Kidney (tissue), 14 donors: ENCODE measurements around the gene NLRC5. TPM values are rescaled to one million over a fixed set of nuclear protein-coding genes. Genes with fewer than 3 reads are reported as not detected.

Experiments
- DNase-seq, 5 donors: peaks; one replicate each; pipeline ENCODE4 v3.0.0-alpha.2; 2013 to 2020
- FAIRE-seq: peaks from 2 replicates; lab custom pipeline; 2012; peaks lifted over from hg19 to GRCh38; lab: Jason Lieb, UNC
- H3K27ac ChIP-seq, 2 donors: one replicate each; pipeline ENCODE4 v1.7.0; 2013; ENCODE audit warnings: low read depth in 2 of 2, low read length in 2 of 2, inconsistent platforms in 1 of 2
- H3K27me3 ChIP-seq: one replicate; pipeline ENCODE4 v1.7.1; 2013; ENCODE audit warnings: low read length, inconsistent platforms; ENCODE audit not compliant: control insufficient read depth, insufficient read depth
- H3K36me3 ChIP-seq, 3 donors: one replicate each; pipeline versions ENCODE4 v1.7.0 to v1.7.1; 2013; ENCODE audit warnings: low read length in 3 of 3, control low read depth in 1 of 3, inconsistent platforms in 1 of 3; ENCODE audit not compliant: insufficient read depth in 3 of 3, control insufficient read depth in 2 of 3
- H3K4me1 ChIP-seq, 3 donors: one replicate each; pipeline versions ENCODE4 v1.7.0 to v1.7.1; 2013; ENCODE audit warnings: low read length in 3 of 3, inconsistent platforms in 1 of 3, low read depth in 1 of 3; ENCODE audit not compliant: control insufficient read depth in 2 of 3, insufficient read depth in 2 of 3
- H3K4me3 ChIP-seq, 3 donors: one replicate each; pipeline versions ENCODE4 v1.7.0 to v1.8.1; 2013; ENCODE audit warnings: low read length in 3 of 3, control low read depth in 1 of 3, inconsistent platforms in 1 of 3
- H3K9ac ChIP-seq, 3 donors: one replicate each; pipeline versions ENCODE4 v1.7.0 to v1.7.1; 2013; ENCODE audit warnings: low read length in 3 of 3, control low read depth in 1 of 3, inconsistent platforms in 1 of 3
- H3K9me3 ChIP-seq, 3 donors: one replicate each; pipeline versions ENCODE4 v1.7.0 to v1.7.1; 2013; ENCODE audit warnings: low read length in 3 of 3, control low read depth in 1 of 3, inconsistent platforms in 1 of 3; ENCODE audit not compliant: control insufficient read depth in 2 of 3, insufficient read depth in 1 of 3
- intact Hi-C: fragments of 100-400 bp; cut with DNase I; formaldehyde crosslinking; loops from one replicate; pipeline ENCODE4 v1.11.1; 2022
- polyA plus RNA-seq: library from polyadenylated mRNA; stranded (reverse); fragments of 350-450 nt; fragmentation: Illumina TruSeq; extraction: RNeasy Lipid Tissue Mini Kit (QIAGEN cat#74804); gene quantifications from one replicate; pipeline ENCODE4 v1.2.3, GENCODE V29; 2014; ENCODE audit warnings: low read depth, low replicate concordance; ENCODE audit not compliant: insufficient read depth
- total RNA-seq: library from RNA; stranded (reverse); fragmentation: NEBNext Ultra II Directional; extraction: Animal tissue kit (Norgen Biotek cat#: 25700); gene quantifications from one replicate; pipeline ENCODE4 v1.2.1, GENCODE V29; 2021
- TF ChIP-seq, protein P1 (sequence below): IDR thresholded peaks from 3 replicates; pipeline ENCODE4 v1.5.1; 2012; ENCODE audit warnings: mild to moderate bottlenecking, moderate library complexity, borderline replicate concordance; ENCODE audit not compliant: insufficient read depth; ENCODE audit errors: extremely low read depth
- donor health status: control.
- donor health status: control.
- donor health status: control.
- donor health status: control.
- donor health status: control.
- donor health status: DM: yes; HTN: yes; CAD: no.
- donor health status: Normal renal cell carcinoma (clear cell type).

The NLRC5 gene
- total and polyA plus RNA-seq, 2 donors from 2014 or later, result 7.1 to 55.6 TPM

DNA sequence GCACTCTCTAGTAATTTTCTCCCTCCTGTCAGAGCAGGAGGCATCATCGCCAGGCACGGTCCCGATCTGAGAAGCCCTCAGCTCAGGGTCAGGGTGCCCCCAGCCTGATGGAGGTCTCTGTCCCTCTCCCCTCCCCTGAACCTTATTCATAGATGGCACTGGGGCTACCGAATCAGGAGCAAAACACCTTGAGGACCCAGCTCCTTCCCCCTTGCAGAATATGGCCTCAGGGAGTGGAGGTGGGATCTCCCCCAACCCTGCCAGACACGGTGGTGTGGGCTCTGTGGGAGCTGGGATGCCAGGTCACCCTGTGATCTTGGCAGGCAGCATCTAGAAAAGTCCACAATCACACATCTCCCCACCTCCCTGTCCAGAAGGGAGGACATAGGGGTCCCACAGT lies 105.6 kb downstream of the NLRC5 start:
- Histone ChIP-seq H3K9me3 (no peaks in the 10 kb centered on the region), H3K27ac (no peak overlapping the region), H3K4me3 (no peak overlapping the region), H3K4me1 (peaks cover 0 to 10% (median 6%) of the 10 kb centered on the region in 3 donors), H3K9ac (no peak overlapping the region), H3K27me3 (no peaks in the 10 kb centered on the region), H3K36me3 (no peaks in the 10 kb centered on the region)
- TF ChIP-seq, protein P1, sequence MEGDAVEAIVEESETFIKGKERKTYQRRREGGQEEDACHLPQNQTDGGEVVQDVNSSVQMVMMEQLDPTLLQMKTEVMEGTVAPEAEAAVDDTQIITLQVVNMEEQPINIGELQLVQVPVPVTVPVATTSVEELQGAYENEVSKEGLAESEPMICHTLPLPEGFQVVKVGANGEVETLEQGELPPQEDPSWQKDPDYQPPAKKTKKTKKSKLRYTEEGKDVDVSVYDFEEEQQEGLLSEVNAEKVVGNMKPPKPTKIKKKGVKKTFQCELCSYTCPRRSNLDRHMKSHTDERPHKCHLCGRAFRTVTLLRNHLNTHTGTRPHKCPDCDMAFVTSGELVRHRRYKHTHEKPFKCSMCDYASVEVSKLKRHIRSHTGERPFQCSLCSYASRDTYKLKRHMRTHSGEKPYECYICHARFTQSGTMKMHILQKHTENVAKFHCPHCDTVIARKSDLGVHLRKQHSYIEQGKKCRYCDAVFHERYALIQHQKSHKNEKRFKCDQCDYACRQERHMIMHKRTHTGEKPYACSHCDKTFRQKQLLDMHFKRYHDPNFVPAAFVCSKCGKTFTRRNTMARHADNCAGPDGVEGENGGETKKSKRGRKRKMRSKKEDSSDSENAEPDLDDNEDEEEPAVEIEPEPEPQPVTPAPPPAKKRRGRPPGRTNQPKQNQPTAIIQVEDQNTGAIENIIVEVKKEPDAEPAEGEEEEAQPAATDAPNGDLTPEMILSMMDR, result no peak
- DNase-seq (peak in 1 of 5 donors; percentile 56), FAIRE-seq (no peak)
- intact Hi-C loops, result no loop called here

DNA sequence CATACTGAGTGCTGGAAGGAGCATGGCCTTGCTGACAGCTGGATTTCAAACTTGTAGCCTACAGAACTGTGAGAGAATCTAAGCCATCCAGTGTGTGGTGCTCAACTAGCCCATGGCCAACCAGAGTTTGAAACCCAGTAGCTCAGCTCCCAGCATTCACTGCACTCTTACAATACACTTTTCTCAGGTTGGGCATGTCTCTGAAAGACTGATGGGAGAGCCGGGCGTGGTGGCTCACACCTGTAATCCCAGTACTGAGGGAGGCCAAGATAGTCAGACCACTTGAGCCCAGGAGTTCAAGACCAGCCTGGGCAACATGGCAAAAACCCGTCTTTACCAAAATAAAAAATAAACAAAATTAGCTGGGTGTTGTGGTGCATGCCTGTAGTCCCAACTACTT lies 106.8 kb downstream of the NLRC5 start:
- intact Hi-C loops, result no loop called here
- Histone ChIP-seq H3K4me1 (peaks cover 0 to 10% (median 6%) of the 10 kb centered on the region in 3 donors), H3K36me3 (no peaks in the 10 kb centered on the region), H3K9ac (no peak overlapping the region), H3K9me3 (no peaks in the 10 kb centered on the region), H3K27me3 (no peaks in the 10 kb centered on the region), H3K27ac (no peak overlapping the region), H3K4me3 (no peak overlapping the region)
- TF ChIP-seq, protein P1, result no peak
- no peak for DNase-seq
- no peak for FAIRE-seq

DNA sequence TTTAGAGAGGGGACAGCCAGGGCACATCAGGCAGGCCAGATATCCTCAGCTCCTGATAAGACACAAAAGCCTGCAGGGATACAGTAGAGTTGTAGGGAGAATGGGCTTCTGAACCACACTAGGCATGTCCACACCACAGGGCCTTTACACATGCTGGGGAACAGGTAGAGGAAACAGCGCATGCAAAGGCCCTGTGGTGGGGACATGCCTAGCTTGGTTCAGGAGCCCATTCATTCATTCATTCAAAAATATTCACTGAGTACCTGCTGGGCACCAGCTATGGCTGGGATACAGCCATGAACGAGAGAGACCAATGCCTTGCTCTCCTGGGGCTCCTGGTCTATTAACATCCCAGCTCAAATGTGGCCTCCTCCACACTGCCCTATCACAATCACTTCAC lies 107.4 kb downstream of the NLRC5 start:
- H3K4me1 ChIP-seq, result peaks cover 0 to 10% (median 6%) of the 10 kb centered on the region in 3 donors
- no peak for FAIRE-seq
- H3K36me3 ChIP-seq, result no peaks in the 10 kb centered on the region
- no peaks in the 10 kb centered on the region for H3K9me3 ChIP-seq
- no peak for DNase-seq
- H3K9ac ChIP-seq, result no peak overlapping the region
- H3K4me3 ChIP-seq, result no peak overlapping the region
- H3K27ac ChIP-seq, result no peak overlapping the region
- H3K27me3 ChIP-seq, result no peaks in the 10 kb centered on the region
- TF ChIP-seq, protein P1, result no peak
- intact Hi-C loops, result no loop called here
